Transverse colon (tissue), 3 donors: ENCODE data around the gene PPY.

Source experiments
- EP300 ChIP-seq: sonication (generic); formaldehyde crosslinking; IDR thresholded peaks from one replicate; pipeline ENCODE4 v1.6.1; 2017; ENCODE audit warnings: antibody characterized with exemption, low read depth
- POLR2A ChIP-seq: fragments of 450-650 bp; IDR thresholded peaks from one replicate; pipeline ENCODE4 v1.6.1; 2016; ENCODE audit warnings: antibody characterized with exemption, mild to moderate bottlenecking, moderate library complexity
- TF ChIP-seq, protein P1 (sequence below), 5 experiments: fragments of 200-600 bp in 3 of 5; fragments of 450-650 bp in 2 of 5; sonication (generic) in 3 of 5; IDR thresholded peaks; 1 replicate in 2 of 5; 2 replicates in 3 of 5; pipeline ENCODE4 v1.5.1; 2016 to 2017; ENCODE audit warnings: antibody characterized with exemption in 5 of 5, inconsistent platforms in 3 of 5, mild to moderate bottlenecking in 2 of 5, moderate library complexity in 1 of 5

DNA sequence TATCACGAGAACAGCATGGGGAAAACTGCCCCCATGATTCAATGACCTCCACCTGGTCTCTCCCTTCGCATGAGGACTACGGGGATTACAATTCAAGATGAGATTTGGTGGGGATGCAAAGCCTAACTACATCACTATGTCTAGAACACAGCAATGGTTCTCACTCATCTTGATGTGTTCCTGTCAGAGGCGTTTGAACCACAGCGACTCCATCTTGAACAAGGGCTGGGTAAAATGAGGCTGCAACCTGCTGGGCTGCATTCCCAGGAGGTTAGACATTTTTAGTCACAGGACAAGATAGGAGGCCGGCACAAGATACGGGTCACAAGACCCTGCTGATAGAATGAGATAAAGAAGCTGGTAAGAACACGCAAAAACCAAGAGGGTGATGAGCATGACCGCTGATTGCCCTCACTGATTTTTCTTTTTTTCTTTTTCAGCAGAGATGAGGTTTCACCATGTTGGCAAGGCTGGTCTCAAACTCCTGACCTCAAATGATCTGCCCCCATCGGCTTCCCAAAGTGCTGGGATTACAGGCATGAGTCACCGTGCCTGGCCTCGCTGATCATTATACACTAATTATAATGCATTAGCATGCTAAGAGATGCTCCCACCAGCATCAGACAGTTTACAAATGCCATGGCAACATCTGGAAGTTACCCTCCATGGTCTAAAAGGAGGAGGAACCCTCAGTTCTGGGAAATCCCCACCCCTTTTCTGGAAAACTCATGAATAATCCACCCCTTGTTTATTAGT lies 3.0 kb upstream of the PPY start:
- no peak for TF ChIP-seq POLR2A
- TF ChIP-seq, protein P1, sequence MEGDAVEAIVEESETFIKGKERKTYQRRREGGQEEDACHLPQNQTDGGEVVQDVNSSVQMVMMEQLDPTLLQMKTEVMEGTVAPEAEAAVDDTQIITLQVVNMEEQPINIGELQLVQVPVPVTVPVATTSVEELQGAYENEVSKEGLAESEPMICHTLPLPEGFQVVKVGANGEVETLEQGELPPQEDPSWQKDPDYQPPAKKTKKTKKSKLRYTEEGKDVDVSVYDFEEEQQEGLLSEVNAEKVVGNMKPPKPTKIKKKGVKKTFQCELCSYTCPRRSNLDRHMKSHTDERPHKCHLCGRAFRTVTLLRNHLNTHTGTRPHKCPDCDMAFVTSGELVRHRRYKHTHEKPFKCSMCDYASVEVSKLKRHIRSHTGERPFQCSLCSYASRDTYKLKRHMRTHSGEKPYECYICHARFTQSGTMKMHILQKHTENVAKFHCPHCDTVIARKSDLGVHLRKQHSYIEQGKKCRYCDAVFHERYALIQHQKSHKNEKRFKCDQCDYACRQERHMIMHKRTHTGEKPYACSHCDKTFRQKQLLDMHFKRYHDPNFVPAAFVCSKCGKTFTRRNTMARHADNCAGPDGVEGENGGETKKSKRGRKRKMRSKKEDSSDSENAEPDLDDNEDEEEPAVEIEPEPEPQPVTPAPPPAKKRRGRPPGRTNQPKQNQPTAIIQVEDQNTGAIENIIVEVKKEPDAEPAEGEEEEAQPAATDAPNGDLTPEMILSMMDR (IDR thresholded peaks at IDR 0.05): no peak
- no peak for TF ChIP-seq EP300
